GM20000 (cell line): ENCODE results near the gene TRIM5.

Experiments
- DNase-seq: peaks from one replicate; pipeline ENCODE4 v3.0.0; 2012; ENCODE audit warnings: low spot score
- CTCF ChIP-seq: IDR thresholded peaks from 2 replicates; pipeline ENCODE4 v1.5.1; 2012; ENCODE audit warnings: mild to moderate bottlenecking, control low read depth; ENCODE audit errors: extremely low read depth, missing control alignments

TRIM5 gene

GRCh38 chr11:5631969-5632635, 52.8 kb downstream of the TRIM5 start:
- TF ChIP-seq CTCF: no peak
- peak; percentile 60 for DNase-seq

DNA sequence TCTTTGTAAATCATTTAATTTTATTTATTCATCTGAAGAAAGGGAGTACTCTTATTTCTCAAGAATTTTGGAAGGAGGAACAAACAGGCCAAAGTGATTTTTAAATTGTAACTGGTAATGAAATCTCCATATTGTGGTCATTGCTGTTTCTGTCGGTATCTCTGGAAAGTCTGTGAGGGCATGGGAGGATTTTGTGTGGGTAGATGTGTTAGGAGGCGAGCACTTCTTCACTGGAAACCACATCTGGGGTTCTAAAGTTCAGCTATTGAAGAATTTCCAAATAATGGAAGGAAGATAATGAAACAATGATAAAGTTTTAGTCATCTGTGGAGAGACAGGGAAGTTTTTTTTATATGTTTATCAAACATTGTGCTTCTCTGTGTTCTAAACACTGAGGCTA, 53.5 kb downstream of the TRIM5 start:
- DNase-seq: no peak
- no peak for TF ChIP-seq CTCF

DNA sequence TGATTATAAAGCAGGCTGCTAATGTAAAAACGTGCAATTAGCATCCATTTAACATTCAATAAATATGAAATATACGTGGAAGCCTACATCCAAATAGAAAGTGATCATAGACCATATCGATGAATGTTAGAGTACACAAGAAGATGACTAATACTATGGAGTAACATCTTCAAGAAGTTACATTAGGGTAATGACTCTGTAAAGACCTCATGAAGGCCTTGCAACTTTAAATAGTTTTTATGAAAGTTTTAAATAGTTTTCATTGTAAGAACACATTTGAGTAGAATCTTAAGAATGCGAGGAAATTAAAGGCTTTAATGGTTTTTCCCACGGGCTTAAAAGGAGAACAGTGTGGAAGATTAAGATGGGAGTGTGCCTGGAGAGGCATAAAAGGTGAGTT, 58.7 kb downstream of the TRIM5 start:
- no peak for TF ChIP-seq CTCF
- no peak for DNase-seq

DNA sequence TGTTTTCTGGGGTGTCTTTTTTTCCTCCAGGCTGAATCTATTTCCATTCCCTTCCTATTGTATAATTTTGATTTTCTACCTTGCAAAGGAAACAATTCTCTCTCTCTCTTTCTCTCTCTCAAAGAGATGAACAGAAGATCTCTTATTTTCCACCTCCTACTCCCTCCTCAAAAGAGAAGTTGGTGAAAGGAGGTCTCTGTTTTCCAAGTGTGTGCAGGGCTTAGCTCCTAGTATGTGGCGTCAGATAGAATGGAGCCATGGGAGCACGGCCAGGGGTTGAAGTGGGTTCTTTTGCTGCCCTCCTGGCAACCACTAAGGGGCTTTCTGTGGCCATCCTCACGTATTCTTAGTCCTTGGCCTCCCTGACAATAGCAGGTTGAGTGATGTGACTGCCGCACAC, 59.6 kb downstream of the TRIM5 start:
- no peak for DNase-seq
- no peak for TF ChIP-seq CTCF

DNA sequence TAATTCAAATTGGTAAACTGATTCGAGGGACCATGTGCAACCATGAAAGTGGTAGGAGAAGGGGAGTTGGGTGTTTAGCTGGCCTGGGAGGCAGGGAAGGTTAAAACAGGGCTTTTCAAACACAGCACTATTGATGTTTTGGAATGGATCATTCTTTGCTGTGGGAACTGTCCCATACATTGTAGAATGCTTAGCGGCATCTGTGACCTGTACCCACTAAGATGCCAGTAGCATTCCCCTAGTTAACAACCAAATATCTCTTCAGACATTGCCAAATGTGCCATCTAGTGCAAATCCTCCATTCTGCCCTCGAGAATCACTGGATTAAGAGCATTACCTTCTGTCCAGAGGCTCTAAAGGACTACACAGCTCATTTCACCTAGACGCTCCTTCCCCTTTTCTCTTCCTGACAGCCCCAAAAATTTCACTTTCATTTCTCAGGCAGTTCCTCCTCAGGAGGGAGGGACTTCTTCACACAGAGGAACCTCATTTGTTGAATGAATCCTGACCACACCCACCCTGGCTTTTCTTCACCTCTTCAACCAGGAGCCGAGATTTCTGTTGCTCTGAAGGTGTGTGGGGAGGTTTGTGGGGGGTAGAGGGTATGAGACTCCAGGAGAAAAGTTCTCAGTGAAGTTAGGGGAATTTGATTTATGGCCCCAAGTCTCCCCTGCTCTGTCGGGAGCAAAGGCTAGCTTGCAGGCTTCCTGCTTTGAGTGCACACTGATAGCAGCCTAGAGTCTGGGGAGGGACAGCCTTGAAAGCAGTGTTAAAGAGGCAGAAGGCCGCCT, 60.2 kb downstream of the TRIM5 start, which contains the start of gene TRIM34:
Gene TRIM34 (plus strand): TSS at position 513 of the 791 bp plus-strand sequence. CDS start 7,331 bp downstream, outside the sequence.
- TF ChIP-seq CTCF: no peak
- DNase-seq: peak; percentile 86

DNA sequence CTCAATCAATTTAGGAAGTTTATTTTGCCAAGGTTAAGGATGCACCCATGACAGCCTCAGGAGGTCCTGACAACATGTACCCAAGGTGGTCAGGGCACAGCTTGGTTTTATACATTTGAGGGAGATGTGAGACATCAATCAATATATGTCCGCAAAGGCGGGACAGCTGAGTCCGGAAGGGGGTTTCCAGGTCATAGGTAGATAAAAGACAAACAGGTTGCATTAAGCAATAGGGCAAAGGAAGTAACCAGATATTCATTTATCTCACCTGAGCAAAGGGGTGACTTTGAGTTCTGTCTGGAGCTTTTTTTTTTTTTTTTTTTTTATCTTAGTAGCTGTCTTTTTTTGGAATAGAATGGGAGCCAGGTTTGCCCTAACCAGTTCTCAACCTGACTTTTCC, 62.1 kb downstream of the TRIM5 start:
- no peak for DNase-seq
- no peak for TF ChIP-seq CTCF

DNA sequence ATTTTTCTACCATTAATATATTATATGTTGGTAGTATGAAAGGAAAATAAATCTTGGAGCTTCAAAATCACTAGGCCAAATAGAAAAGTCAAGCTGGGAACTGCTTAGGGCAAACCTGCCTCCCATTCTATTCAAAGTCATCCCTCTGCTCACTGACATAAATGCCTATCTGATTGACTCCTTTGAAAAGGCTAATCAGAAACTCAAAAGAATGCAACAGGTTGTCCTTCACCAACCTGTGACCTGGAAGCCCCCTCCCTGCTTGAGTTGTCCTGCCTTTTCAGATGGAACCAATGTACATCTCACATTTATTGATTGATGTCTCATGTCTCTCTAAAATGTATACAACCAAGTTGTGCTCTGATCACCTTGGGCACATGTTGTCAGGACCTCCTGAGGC, 63.3 kb downstream of the TRIM5 start:
- no peak for TF ChIP-seq CTCF
- DNase-seq: no peak
